HEK293T (cell line): ENCODE data around the gene KIAA1217.

ENCODE experiments used
- CTCF ChIA-PET: fragments of 350-600 bp; formaldehyde crosslinking; extraction: SDS; loops from one replicate; lab custom pipeline; 2021; ENCODE audit warnings: antibody characterized with exemption, inconsistent platforms; lab: Yijun Ruan, JAX
- POLR2A ChIA-PET: fragments of 350-600 bp; formaldehyde crosslinking; extraction: SDS; loops from one replicate; lab custom pipeline; 2020; ENCODE audit warnings: antibody characterized with exemption, inconsistent platforms; lab: Yijun Ruan, JAX
- DNase-seq: peaks from one replicate; pipeline ENCODE4 v3.0.0; 2012; ENCODE audit warnings: mixed read lengths; ENCODE audit errors: extremely low spot score
- ARNT ChIP-seq: fragments of 450-650 bp; IDR thresholded peaks from 2 replicates; pipeline ENCODE4 v1.6.1; 2017; ENCODE audit warnings: mild to moderate bottlenecking
- BHLHE40 ChIP-seq: fragments of 450-650 bp; IDR thresholded peaks from 2 replicates; pipeline ENCODE4 v1.6.1; 2016; ENCODE audit warnings: mild to moderate bottlenecking, moderate library complexity, borderline replicate concordance
- CTBP1 ChIP-seq: fragments of 450-650 bp; IDR thresholded peaks from 2 replicates; pipeline ENCODE4 v1.6.1; 2016; ENCODE audit warnings: borderline replicate concordance
- ELF4 ChIP-seq: fragments of 450-650 bp; IDR thresholded peaks from 2 replicates; pipeline ENCODE4 v1.6.1; 2017; ENCODE audit warnings: antibody characterized with exemption
- FOXA1 ChIP-seq: fragments of 450-650 bp; IDR thresholded peaks from 2 replicates; pipeline ENCODE4 v1.6.1; 2016; ENCODE audit warnings: mild to moderate bottlenecking
- FOXK2 ChIP-seq: fragments of 450-650 bp; IDR thresholded peaks from 2 replicates; pipeline ENCODE4 v1.6.1; 2016; ENCODE audit warnings: mild to moderate bottlenecking
- FOXM1 ChIP-seq: fragments of 450-650 bp; IDR thresholded peaks from 2 replicates; pipeline ENCODE4 v1.6.1; 2017; ENCODE audit warnings: mild to moderate bottlenecking, borderline replicate concordance
- HDGF ChIP-seq: fragments of 450-650 bp; IDR thresholded peaks from 2 replicates; pipeline ENCODE4 v1.6.1; 2017; ENCODE audit warnings: antibody characterized with exemption, borderline replicate concordance
- L3MBTL2 ChIP-seq: fragments of 450-650 bp; conservative IDR thresholded peaks from 2 replicates; pipeline ENCODE4 v1.6.1; 2016; ENCODE audit warnings: mild to moderate bottlenecking
- LEF1 ChIP-seq: fragments of 450-650 bp; IDR thresholded peaks from 2 replicates; pipeline ENCODE4 v1.6.1; 2017; ENCODE audit warnings: mild to moderate bottlenecking, borderline replicate concordance
- NFRKB ChIP-seq: fragments of 450-650 bp; IDR thresholded peaks from 2 replicates; pipeline ENCODE4 v1.6.1; 2016; ENCODE audit warnings: mild to moderate bottlenecking, moderate library complexity
- PKNOX1 ChIP-seq: fragments of 450-650 bp; IDR thresholded peaks from 2 replicates; pipeline ENCODE4 v1.6.1; 2016
- SP1 ChIP-seq: fragments of 450-650 bp; IDR thresholded peaks from 2 replicates; pipeline ENCODE4 v1.6.1; 2017
- SUZ12 ChIP-seq: fragments of 450-650 bp; IDR thresholded peaks from 2 replicates; pipeline ENCODE4 v1.6.1; 2016; ENCODE audit warnings: mild to moderate bottlenecking
- TARDBP ChIP-seq: fragments of 450-650 bp; IDR thresholded peaks from 2 replicates; pipeline ENCODE4 v1.6.1; 2016
- ZNF384 ChIP-seq: fragments of 450-650 bp; IDR thresholded peaks from 2 replicates; pipeline ENCODE4 v1.6.1; 2016

KIAA1217 gene

GRCh38 chr10:24351961-24352360 lies 143.0 kb downstream of the KIAA1217 start:
- ChIA-PET CTCF (no interaction called here), POLR2A (no interaction called here)
- no peak for DNase-seq
- TF ChIP-seq CTBP1 (no peak), TARDBP (no peak), ELF4 (no peak), ARNT (no peak), HDGF (no peak), L3MBTL2 (no peak), BHLHE40 (no peak), SUZ12 (no peak), LEF1 (no peak)

DNA sequence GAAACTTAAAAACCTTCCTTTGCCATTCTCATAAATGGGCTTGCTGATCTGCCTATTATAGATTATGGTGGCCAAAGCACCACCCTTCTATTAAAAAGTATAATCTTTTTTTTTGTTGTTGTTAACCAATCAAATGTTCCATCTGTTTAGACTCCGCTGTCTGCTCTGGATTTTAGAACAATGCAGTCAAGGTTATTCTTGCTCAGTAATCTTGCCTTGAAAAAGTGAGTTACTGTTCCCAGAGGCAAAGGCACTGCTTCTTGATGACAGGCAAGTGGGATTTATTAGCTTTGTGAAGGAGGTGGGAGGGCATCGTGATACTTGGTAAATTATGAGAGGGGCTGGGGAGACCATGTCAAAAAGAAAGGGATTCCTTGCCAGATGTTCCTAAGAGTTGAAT lies 143.5 kb downstream of the KIAA1217 start:
- POLR2A ChIA-PET = no interaction called here
- TF ChIP-seq HDGF = no peak
- TF ChIP-seq PKNOX1 = peak; percentile 19; the same call in 1 of the 2 replicates
- CTCF ChIA-PET = no interaction called here
- DNase-seq = no peak

- ChIA-PET CTCF (no interaction called here), POLR2A (no interaction called here)
- DNase-seq = no peak
- TF ChIP-seq LEF1 = no peak
- TF ChIP-seq TARDBP = no peak
- TF ChIP-seq NFRKB = no peak
- TF ChIP-seq FOXA1 = no peak
- TF ChIP-seq ELF4 = no peak
- TF ChIP-seq FOXK2 = no peak
- no peak for TF ChIP-seq PKNOX1
- no peak for TF ChIP-seq CTBP1
- no peak for TF ChIP-seq L3MBTL2
- no peak for TF ChIP-seq ARNT
These were observed 144.4 kb downstream of the KIAA1217 start for GRCh38 chr10:24353319-24353718.

DNA sequence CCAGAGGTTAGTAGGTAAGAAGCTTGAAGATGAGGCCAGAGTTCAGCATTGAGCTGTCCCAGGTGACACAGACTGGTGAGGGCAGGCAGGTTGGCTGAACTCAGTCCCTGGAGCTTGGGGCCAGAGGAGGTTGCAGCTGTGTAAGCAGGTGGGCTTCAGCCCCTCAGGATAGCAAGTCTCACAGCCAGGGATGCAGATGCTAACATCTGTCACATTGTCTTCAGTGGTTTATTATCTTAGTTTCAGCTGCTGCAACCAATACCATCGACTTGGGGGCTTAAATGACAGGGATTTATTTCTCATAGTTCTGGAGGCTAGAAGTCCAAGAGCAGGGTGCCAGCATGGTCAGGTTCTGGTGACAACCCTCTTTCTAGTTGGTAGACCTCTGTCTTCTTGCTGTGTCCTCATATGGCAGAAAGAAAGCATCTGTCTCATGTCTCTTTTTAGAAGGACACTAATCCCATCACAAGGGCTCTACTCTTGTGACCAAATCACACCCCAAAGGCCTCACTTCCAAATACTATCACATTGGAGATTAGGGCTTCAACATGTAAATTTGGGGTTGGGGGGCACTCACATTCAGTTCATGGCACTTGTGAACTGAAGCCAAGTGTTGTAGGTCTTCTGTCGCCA lies 146.2 kb downstream of the KIAA1217 start:
- ChIA-PET CTCF (no interaction called here), POLR2A (no interaction called here)
- no peak for DNase-seq
- TF ChIP-seq FOXM1 = no peak
- no peak for TF ChIP-seq FOXK2
- TF ChIP-seq HDGF = no peak
- TF ChIP-seq PKNOX1 = no peak
- TF ChIP-seq TARDBP = no peak
- TF ChIP-seq ARNT = no peak
- TF ChIP-seq ZNF384 = no peak
- no peak for TF ChIP-seq BHLHE40
- TF ChIP-seq SP1 = no peak
- TF ChIP-seq FOXA1 = no peak
- no peak for TF ChIP-seq LEF1
- no peak for TF ChIP-seq L3MBTL2
- TF ChIP-seq CTBP1 = no peak
- no peak for TF ChIP-seq NFRKB
- no peak for TF ChIP-seq SUZ12
- TF ChIP-seq ELF4 = no peak

GRCh38 chr10:24357344-24358004 lies 148.5 kb downstream of the KIAA1217 start:
- TF ChIP-seq BHLHE40 (no peak), LEF1 (no peak), ZNF384 (no peak), ARNT (no peak), CTBP1 (no peak), HDGF (no peak), NFRKB (no peak), TARDBP (no peak), SUZ12 (no peak), SP1 (no peak), FOXK2 (no peak), FOXA1 (no peak), PKNOX1 (no peak), FOXM1 (no peak), L3MBTL2 (no peak), ELF4 (no peak)
- ChIA-PET POLR2A (no interaction called here), CTCF (no interaction called here)
- DNase-seq = no peak

DNA sequence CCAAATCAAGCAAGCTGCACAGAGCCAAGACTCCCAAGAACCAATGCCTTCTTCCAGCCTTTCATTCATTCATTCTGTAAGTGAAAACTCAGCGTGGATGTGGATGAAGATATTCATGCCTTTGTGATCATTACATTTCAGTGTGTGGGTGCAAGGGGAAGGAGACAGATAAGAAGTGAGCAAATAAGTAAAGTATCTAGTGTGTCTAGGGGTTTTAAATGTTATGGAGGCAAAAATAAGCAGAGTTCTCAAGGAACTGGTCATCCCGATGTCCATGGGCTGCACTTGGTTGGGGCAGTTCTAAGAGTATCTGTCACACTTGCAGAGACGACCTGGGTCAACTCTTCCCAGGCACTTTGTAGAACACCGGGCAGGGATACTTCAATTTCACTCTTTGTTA lies 149.1 kb downstream of the KIAA1217 start:
- ChIA-PET CTCF (no interaction called here), POLR2A (no interaction called here)
- DNase-seq = no peak
- TF ChIP-seq FOXM1 = no peak
- no peak for TF ChIP-seq PKNOX1
- no peak for TF ChIP-seq HDGF
- TF ChIP-seq BHLHE40 = no peak
- TF ChIP-seq ZNF384 = no peak
- no peak for TF ChIP-seq TARDBP
